ENCODE measurements around the gene CLCNKA.
"Not testable (repeated sequence)": the region's sequence is repeated elsewhere in the genome, so short reads cannot be mapped to it uniquely, and the experiment has no call there.

The CLCNKA gene

GRCh38 chr1:16042096-16042495, 20.3 kb downstream of the CLCNKA start:
- no peak for DNase-seq

- not testable (repeated sequence) for DNase-seq
Measured at GRCh38 chr1:16042654-16043053, 20.8 kb downstream of the CLCNKA start.

- DNase-seq, result no peak
Measured at GRCh38 chr1:16043521-16043920, 21.7 kb downstream of the CLCNKA start, which contains the start of gene CLCNKB. TSS of gene CLCNKB (plus strand) at chr1:16043782. CDS start at chr1:16044493, 711 bp downstream.

- DNase-seq, result no peak
Measured at GRCh38 chr1:16043950-16044349, 22.1 kb downstream of the CLCNKA start.

GRCh38 chr1:16046842-16047241, 25.0 kb downstream of the CLCNKA start:
- DNase-seq, result no peak

- no peak for DNase-seq
Measured at GRCh38 chr1:16047791-16048475, 26.1 kb downstream of the CLCNKA start.

- no peak for DNase-seq
Measured at GRCh38 chr1:16048573-16049189, 26.8 kb downstream of the CLCNKA start.

- DNase-seq, result no peak
Measured at GRCh38 chr1:16050328-16050727, 28.5 kb downstream of the CLCNKA start.

GRCh38 chr1:16051039-16051438, 29.2 kb downstream of the CLCNKA start:
- DNase-seq, result no peak

GRCh38 chr1:16051949-16052348, 30.1 kb downstream of the CLCNKA start:
- not testable (repeated sequence) for DNase-seq

- no peak for DNase-seq
Measured at GRCh38 chr1:16053781-16054502, 32.1 kb downstream of the CLCNKA start.

- no peak for DNase-seq
Measured at GRCh38 chr1:16054598-16055540, 33.0 kb downstream of the CLCNKA start.

- peak; percentile 64 to 76 for DNase-seq
Measured at GRCh38 chr1:16055613-16056520, 34.0 kb downstream of the CLCNKA start.

GRCh38 chr1:16056521-16056912, 34.7 kb downstream of the CLCNKA start:
- DNase-seq, result not testable (repeated sequence)

GRCh38 chr1:16057314-16057915, 35.6 kb downstream of the CLCNKA start:
- DNase-seq, result not testable (repeated sequence)

GRCh38 chr1:16058394-16059120, 36.7 kb downstream of the CLCNKA start:
- DNase-seq, result not testable (repeated sequence)

- no peak for DNase-seq
Measured at GRCh38 chr1:16061266-16061665, 39.4 kb downstream of the CLCNKA start.

GRCh38 chr1:16061989-16062686, 40.3 kb downstream of the CLCNKA start:
- DNase-seq, result not testable (repeated sequence)

- not testable (repeated sequence) for DNase-seq
Measured at GRCh38 chr1:16062687-16063075, 40.8 kb downstream of the CLCNKA start.

Measured in inflammatory macrophage (primary cell).